Astrocyte (in vitro differentiated cells and primary cell): ENCODE data around the gene PALLD.

Experiments used
- EZH2 ChIP-seq: IDR thresholded peaks from 2 replicates; pipeline ENCODE4 v1.6.1; 2012; ENCODE audit warnings: mild to moderate bottlenecking, low read length, inconsistent platforms; ENCODE audit not compliant: insufficient read depth
- TF ChIP-seq, protein P1 (sequence below): IDR thresholded peaks from 2 replicates; pipeline ENCODE4 v1.5.1; 2011; ENCODE audit warnings: low read depth, mild to moderate bottlenecking, inconsistent platforms, low read length, moderate library complexity; ENCODE audit not compliant: insufficient read depth

DNA sequence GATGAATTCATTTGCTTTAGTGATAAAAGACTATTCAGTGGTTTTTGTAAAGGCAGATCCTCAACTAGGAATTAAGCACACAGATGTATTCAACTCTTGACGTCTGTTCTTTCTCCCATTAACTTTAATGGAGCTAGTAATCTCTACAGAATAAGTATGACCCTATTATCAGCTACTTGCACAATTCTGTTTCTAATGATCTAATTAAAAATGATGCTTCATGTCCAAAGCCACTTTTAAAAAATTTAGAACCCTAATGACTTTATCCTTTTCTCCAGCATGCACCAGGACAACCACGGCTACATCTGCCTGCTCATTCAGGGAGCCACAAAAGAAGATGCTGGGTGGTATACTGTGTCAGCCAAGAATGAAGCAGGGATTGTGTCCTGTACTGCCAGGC, 427.8 kb downstream of the PALLD start:
- TF ChIP-seq EZH2 = no peak
- TF ChIP-seq, protein P1, sequence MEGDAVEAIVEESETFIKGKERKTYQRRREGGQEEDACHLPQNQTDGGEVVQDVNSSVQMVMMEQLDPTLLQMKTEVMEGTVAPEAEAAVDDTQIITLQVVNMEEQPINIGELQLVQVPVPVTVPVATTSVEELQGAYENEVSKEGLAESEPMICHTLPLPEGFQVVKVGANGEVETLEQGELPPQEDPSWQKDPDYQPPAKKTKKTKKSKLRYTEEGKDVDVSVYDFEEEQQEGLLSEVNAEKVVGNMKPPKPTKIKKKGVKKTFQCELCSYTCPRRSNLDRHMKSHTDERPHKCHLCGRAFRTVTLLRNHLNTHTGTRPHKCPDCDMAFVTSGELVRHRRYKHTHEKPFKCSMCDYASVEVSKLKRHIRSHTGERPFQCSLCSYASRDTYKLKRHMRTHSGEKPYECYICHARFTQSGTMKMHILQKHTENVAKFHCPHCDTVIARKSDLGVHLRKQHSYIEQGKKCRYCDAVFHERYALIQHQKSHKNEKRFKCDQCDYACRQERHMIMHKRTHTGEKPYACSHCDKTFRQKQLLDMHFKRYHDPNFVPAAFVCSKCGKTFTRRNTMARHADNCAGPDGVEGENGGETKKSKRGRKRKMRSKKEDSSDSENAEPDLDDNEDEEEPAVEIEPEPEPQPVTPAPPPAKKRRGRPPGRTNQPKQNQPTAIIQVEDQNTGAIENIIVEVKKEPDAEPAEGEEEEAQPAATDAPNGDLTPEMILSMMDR = no peak
